DND-41 (cell line): Measurements from ENCODE around the gene CANT1.

Experiments used
- CTCF ChIP-seq: IDR thresholded peaks from 2 replicates; pipeline ENCODE4 v1.5.1; 2012; ENCODE audit warnings: borderline replicate concordance, low read length, moderate library complexity, mild to moderate bottlenecking; ENCODE audit not compliant: poor library complexity, severe bottlenecking; ENCODE audit errors: extremely low read depth
- EZH2 ChIP-seq: IDR thresholded peaks from 3 replicates; pipeline ENCODE4 v1.6.1; 2012; ENCODE audit warnings: borderline replicate concordance, low read depth, mild to moderate bottlenecking, moderate library complexity, low read length, inconsistent platforms; ENCODE audit not compliant: severe bottlenecking

GRCh38 chr17:78997881-78998280 lies 11.7 kb downstream of the CANT1 start:
- no peak for TF ChIP-seq CTCF
- TF ChIP-seq EZH2: no peak
